Mucosa of rectum (tissue), 2 donors: ENCODE results near the gene PRG2.

Experiments
- H3K27ac ChIP-seq, 2 donors: one replicate each; pipeline ENCODE4 v1.7.0; 2013; ENCODE audit warnings: inconsistent platforms in 2 of 2, low read depth in 2 of 2, low read length in 2 of 2
- H3K27me3 ChIP-seq, 2 donors: one replicate each; pipeline ENCODE4 v1.7.0; 2013; ENCODE audit warnings: low read length in 2 of 2; ENCODE audit not compliant: control insufficient read depth in 2 of 2, insufficient read depth in 2 of 2
- H3K36me3 ChIP-seq, 2 donors: one replicate each; pipeline ENCODE4 v1.7.0; 2013; ENCODE audit warnings: low read length in 2 of 2; ENCODE audit not compliant: control insufficient read depth in 2 of 2, insufficient read depth in 2 of 2
- H3K4me1 ChIP-seq, 2 donors: one replicate each; pipeline ENCODE4 v1.7.0; 2013; ENCODE audit warnings: low read length in 2 of 2, mild to moderate bottlenecking in 1 of 2; ENCODE audit not compliant: control insufficient read depth in 2 of 2, insufficient read depth in 2 of 2
- H3K4me3 ChIP-seq, 2 donors: one replicate each; pipeline ENCODE4 v1.7.0; 2013; ENCODE audit warnings: low read length in 2 of 2
- H3K9ac ChIP-seq, 2 donors: one replicate each; pipeline ENCODE4 v1.7.0; 2013; ENCODE audit warnings: low read length in 2 of 2, low read depth in 1 of 2, mild to moderate bottlenecking in 1 of 2
- H3K9me3 ChIP-seq, 2 donors: one replicate each; pipeline ENCODE4 v1.7.0; 2013; ENCODE audit warnings: low read length in 2 of 2; ENCODE audit not compliant: control insufficient read depth in 2 of 2
- donor health status: healthy.
- donor health status: Normal muscosa, but diverticular disease.

The PRG2 gene

DNA sequence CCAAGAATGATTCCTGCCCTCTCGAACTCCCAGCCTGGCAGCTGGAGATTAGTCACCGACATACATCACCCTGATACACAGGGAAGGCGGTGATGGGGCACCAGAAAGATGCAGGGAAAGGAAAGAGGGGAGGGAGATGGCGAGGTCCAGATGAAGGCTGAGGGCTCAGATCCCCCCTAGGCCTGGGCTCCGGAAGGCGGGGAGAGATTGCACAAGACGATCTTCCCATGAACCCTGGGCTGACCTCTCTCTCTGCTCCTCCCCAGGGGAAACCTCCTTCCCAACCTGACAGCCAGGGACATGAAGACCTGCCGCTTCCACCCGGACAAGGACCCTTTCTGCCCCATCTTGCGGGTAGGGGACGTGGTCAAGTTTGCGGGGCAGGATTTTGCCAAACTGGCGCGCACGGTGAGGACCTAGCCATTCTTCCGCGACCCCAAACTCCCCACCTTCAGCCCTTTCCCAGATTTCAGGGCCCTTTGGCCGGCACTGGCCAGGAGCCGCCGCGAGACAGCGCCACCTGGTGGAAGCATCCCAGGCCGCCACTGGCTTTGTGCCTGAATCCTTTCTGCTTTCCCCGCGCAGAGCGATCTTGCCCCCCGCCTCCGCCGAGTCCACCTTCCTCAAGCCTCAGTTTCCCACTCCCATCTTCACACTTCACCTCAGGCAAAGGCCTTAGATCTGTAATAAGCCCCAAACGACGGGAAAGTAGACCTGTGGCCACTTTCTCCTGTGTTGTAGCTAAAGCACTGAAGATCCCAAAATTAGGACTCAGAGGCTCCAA is 40.8 kb downstream of the PRG2 start:
- Histone ChIP-seq H3K36me3 (no peaks in the 10 kb centered on the region), H3K4me3 (no peak overlapping the region), H3K9ac (no peak overlapping the region), H3K27ac (no peak overlapping the region), H3K27me3 (peaks cover 0 to 3% of the 10 kb centered on the region in 2 donors), H3K4me1 (no peaks in the 10 kb centered on the region), H3K9me3 (no peaks in the 10 kb centered on the region)

DNA sequence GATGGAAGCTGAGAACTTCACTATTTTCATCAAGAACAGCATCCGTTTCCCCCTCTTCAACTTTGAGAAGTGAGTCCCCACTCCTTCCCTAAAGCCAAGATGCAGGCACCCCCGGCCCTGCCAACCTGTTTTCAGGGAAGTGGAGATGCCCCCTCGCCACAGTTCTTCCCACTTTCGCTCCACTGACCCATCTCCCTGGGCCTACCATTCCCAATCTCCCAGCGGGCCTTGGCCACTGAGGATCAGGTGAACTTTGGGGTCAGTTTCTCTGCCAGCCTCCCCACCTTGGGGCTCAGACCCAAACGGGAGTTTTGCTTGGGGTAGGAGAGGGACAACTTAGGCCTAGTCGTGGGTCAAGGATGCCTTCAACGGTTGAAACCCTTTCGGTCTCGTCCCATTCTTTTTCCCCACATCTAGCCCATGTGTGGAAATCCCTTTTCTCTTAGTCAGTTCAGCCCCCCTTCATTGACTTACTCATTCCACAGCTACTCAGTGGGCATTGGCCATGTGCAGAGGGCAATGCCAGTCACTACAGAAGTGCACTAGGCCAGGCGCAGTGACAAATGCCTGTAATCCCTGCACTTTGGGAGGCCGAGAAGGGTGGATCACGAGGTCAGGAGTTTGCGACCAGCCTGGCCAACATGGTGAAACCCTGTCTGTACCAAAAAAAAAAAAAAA is 41.7 kb downstream of the PRG2 start:
- H3K4me3 ChIP-seq, result no peak overlapping the region
- H3K4me1 ChIP-seq, result no peaks in the 10 kb centered on the region
- H3K9me3 ChIP-seq, result no peaks in the 10 kb centered on the region
- H3K27me3 ChIP-seq, result peaks cover 0 to 3% of the 10 kb centered on the region in 2 donors
- H3K9ac ChIP-seq, result no peak overlapping the region
- H3K36me3 ChIP-seq, result no peaks in the 10 kb centered on the region
- H3K27ac ChIP-seq, result no peak overlapping the region

DNA sequence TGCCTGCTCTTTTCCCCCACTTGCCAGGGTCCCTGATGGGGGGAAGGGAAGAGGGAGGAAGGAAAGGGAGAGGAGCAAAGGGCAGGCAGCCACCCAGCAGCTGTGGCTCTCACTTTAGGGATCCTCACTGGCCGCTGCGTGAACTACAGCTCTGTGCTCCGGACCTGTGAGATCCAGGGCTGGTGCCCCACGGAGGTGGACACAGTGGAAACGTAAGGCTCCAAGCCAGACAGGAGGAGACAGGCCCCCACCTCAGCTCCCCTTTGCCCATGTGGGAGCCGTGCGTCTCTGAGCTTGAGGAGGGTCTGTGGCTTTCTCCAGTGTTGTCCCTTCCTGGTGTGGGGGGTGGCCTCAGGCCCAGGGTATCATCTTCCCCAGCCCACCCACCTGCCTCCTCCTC is 42.4 kb downstream of the PRG2 start:
- Histone ChIP-seq H3K36me3 (no peaks in the 10 kb centered on the region), H3K27ac (no peak overlapping the region), H3K9me3 (no peaks in the 10 kb centered on the region), H3K27me3 (peaks cover 0 to 3% of the 10 kb centered on the region in 2 donors), H3K4me1 (no peaks in the 10 kb centered on the region), H3K4me3 (no peak overlapping the region), H3K9ac (no peak overlapping the region)

DNA sequence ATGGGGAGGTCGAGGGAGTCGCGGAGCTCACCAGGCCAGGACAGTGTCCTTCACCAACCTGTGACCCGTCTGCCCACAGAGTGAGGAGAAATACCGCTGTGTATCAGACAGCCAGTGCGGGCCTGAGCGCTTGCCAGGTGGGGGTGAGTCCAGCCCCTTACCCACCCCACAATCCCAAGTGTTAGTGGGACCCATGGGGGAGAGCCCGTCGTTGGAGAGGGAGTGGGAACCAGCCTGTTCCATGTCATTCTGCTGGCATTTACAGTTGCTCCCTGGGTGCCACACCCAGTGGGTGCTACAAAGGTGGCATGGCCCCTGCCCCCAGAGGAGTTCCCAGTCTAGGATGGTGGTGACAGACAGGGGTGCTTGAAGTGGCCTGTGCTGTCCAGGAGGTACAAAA is 43.1 kb downstream of the PRG2 start:
- H3K27me3 ChIP-seq, result no peaks in the 10 kb centered on the region
- no peaks in the 10 kb centered on the region for H3K9me3 ChIP-seq
- H3K27ac ChIP-seq, result no peak overlapping the region

DNA sequence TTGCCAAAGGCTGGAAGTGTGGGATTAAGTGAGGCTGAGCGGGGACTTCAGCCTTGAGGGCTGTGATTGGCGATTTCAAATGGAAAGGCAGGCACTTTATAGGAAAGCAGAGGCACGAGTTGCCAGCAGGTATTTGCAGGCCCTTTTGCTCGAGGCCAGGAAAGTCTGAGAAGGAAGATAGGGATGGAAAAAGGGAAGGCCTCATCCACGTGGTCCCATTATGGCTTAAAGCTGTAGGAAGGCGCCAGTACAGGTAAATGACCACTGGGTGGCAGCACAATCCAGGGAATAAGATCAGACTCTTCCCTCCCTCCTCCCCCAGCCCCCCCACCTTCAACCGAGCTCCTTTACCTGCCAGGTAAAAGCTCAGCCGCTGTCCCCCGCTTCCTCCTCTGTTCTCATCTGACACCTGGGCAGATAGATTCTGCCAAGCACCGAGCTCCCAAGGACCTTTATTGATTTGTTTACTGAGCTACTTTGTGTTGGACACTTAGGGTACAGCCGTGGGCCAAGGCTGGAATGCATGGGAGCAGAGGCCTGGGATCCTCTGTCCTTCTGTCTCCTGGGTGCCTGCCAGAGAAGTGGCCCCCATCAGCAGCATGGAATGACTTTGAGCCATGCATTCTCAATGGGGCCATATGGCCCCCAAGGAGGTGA is 44.8 kb downstream of the PRG2 start:
- Histone ChIP-seq H3K27me3 (no peaks in the 10 kb centered on the region), H3K36me3 (no peaks in the 10 kb centered on the region), H3K9ac (peak overlapping the region in 1 of 2 donors; percentile 8), H3K4me1 (no peaks in the 10 kb centered on the region), H3K27ac (no peak overlapping the region), H3K4me3 (no peak overlapping the region), H3K9me3 (no peaks in the 10 kb centered on the region)

More for the DNA sequence above, 43.1 kb downstream of the PRG2 start:
- Histone ChIP-seq H3K4me1 (no peaks in the 10 kb centered on the region), H3K4me3 (no peak overlapping the region), H3K9ac (no peak overlapping the region), H3K36me3 (no peaks in the 10 kb centered on the region)

DNA sequence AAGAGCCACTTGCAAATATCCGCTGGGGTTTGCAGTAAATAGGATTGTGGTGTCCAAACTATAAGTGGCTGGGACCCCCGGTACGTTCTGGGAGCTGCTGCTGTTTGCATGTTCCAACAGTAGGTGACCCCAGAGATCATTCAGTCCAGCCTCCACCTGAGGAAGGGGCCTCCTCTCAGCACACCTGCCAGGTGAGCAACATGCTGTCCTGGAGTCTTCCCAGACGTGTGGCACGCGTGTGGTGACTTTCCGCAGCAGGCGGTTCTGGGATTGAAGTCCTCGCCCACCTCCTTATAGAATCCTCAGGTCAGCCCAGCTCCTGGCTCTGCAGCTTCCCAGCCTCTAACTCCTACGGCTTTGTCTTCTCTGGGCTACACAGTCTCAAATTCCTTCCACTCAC is 45.6 kb downstream of the PRG2 start:
- Histone ChIP-seq H3K9me3 (no peaks in the 10 kb centered on the region), H3K9ac (peak overlapping the region in 1 of 2 donors; percentile 8), H3K27ac (no peak overlapping the region), H3K4me1 (no peaks in the 10 kb centered on the region), H3K27me3 (no peaks in the 10 kb centered on the region), H3K36me3 (no peaks in the 10 kb centered on the region), H3K4me3 (no peak overlapping the region)

DNA sequence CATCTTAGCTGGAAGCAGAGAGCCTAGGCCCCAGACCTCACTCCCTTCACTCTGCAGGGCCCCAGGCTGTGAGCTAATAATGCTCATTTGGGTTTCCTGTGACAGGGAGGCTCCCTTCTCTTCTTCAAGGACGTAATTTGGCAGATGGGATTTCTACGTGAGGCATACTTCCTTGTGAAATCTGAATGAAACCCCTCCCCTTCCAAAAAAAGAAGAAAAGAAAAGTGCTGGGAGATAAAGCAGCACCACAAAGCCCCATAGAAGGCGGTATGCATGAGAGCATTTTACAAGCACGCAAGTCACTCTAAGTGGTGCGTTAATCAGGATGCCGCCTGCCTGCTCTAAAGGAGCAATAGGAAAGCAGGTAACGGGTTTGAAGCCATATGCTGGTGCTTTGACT is 46.6 kb downstream of the PRG2 start:
- no peaks in the 10 kb centered on the region for H3K36me3 ChIP-seq
- H3K9ac ChIP-seq, result no peak overlapping the region
- no peaks in the 10 kb centered on the region for H3K27me3 ChIP-seq
- H3K9me3 ChIP-seq, result no peaks in the 10 kb centered on the region
- H3K4me3 ChIP-seq, result no peak overlapping the region
- no peaks in the 10 kb centered on the region for H3K4me1 ChIP-seq
- H3K27ac ChIP-seq, result no peak overlapping the region

DNA sequence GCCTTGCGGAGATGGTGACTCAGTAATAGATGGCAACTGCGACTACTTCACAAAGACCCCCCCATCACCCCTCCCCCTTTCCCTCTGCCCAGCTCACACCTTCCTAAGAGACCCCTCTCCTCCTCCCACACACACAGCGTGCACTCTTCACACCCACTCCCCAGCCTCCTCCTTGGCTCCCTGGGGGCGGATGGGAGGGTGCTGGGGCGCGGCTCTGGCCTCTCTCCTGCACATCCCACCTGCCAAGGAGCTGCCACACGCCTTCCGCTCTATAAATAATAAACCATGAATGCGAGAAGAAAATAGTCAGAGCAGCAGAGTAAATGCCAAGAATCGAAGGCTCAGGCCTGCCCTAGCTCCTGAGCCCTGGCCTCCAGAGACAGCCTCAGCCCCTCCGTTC is 47.7 kb downstream of the PRG2 start:
- Histone ChIP-seq H3K36me3 (no peaks in the 10 kb centered on the region), H3K9me3 (no peaks in the 10 kb centered on the region), H3K4me1 (no peaks in the 10 kb centered on the region), H3K9ac (no peak overlapping the region), H3K27ac (no peak overlapping the region), H3K27me3 (no peaks in the 10 kb centered on the region), H3K4me3 (no peak overlapping the region)

DNA sequence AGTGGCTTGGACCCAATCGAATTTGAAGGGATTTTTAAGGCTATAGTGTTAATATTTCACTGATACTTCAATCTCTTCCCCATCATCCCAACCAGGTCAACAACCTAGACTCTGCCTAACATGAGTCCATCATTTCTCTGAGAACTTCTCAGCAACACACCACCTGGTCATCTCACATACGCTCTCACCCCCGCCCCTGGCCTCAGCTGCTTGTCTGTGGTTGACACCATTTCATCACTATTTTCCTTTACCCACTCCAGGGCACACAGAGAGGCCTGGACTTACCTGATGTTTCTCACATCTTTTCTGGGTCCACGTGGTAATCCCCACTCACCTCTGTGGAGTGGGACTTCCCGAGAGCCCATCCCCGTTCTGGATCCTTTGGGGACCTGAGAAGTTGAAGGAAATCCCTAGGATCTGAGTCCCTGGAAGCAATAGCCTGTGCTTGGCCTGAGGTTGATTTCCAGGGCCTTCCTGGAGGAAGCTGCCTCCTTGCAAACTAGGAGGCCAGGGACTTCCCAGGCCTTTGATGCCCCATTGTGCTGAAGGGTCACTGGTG is 49.1 kb downstream of the PRG2 start:
- H3K4me1 ChIP-seq, result peaks cover 0 to 2% of the 10 kb centered on the region in 2 donors
- no peak overlapping the region for H3K9ac ChIP-seq
- no peaks in the 10 kb centered on the region for H3K27me3 ChIP-seq
- no peak overlapping the region for H3K4me3 ChIP-seq
- H3K36me3 ChIP-seq, result no peaks in the 10 kb centered on the region
- no peaks in the 10 kb centered on the region for H3K9me3 ChIP-seq
- H3K27ac ChIP-seq, result no peak overlapping the region

DNA sequence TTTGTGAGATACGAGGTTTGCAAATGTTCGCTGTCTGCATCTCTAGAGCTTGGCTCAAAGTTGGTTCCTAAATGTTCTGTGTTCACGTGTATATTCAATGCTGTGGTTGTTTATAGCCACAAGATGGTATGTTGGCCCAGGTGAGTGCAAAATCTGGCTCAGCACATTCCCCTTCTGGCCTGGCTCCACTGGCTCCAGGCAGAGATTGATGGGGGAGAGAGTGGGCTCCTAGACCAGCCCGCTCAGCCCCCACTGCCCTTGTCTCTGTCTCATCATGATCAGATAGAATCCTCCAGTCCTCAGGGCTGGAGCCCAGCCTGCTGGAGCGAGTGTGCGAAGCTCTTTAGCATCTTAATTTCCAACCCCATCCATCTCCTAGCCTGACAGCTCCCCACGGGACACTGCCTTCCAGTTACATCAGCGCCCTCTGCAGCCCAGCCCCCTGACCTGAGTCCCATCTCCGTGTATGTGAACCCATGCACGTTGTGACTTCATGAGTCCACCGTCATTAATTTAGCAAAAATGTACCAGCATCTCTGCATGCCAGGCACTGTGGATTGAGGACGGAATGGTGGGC is 50.3 kb downstream of the PRG2 start:
- H3K4me1 ChIP-seq, result peaks cover 0 to 6% of the 10 kb centered on the region in 2 donors
- no peak overlapping the region for H3K27ac ChIP-seq
- H3K9me3 ChIP-seq, result no peaks in the 10 kb centered on the region
- no peaks in the 10 kb centered on the region for H3K27me3 ChIP-seq
- H3K9ac ChIP-seq, result no peak overlapping the region
- no peak overlapping the region for H3K4me3 ChIP-seq
- no peaks in the 10 kb centered on the region for H3K36me3 ChIP-seq
